ENCODE data around the gene POU2AF1.

Gene POU2AF1

DNA sequence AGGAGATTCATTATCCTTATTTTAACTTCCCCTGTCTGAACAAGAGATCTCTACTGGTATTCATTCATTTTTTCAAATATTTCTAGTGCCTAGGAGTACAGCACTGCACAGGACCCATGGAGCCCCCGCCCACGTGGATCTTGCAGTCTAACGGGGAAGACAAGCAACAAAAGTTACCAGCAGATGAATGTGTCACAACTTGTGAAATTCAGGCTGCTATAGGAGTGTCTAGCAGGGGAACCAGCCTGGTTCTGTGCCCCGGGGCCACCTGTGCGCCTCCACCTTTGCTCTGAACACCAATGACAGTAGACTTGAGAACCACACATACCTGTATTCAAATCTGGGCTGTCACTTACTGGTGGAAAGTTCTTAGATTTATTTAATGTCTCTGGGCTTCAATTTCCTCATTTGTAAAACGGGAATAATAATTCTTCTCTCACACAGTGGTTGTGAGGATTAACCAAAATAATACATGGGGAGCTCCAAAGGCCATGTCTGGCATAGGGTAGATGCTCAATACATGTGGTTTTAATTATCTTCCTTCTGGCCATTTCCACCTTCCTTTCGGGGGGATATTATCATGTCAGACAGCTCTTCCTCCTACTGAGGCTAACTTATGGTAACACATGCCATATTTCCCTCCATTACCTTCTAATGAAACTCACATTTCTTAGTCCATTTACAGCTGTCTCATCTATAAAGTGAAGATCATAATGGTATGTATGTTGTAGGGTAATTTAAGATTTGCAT is 17.8 kb downstream of the POU2AF1 start:
- DNase-seq (ENCODE audit: low read depth, low spot score) = no peak

DNA sequence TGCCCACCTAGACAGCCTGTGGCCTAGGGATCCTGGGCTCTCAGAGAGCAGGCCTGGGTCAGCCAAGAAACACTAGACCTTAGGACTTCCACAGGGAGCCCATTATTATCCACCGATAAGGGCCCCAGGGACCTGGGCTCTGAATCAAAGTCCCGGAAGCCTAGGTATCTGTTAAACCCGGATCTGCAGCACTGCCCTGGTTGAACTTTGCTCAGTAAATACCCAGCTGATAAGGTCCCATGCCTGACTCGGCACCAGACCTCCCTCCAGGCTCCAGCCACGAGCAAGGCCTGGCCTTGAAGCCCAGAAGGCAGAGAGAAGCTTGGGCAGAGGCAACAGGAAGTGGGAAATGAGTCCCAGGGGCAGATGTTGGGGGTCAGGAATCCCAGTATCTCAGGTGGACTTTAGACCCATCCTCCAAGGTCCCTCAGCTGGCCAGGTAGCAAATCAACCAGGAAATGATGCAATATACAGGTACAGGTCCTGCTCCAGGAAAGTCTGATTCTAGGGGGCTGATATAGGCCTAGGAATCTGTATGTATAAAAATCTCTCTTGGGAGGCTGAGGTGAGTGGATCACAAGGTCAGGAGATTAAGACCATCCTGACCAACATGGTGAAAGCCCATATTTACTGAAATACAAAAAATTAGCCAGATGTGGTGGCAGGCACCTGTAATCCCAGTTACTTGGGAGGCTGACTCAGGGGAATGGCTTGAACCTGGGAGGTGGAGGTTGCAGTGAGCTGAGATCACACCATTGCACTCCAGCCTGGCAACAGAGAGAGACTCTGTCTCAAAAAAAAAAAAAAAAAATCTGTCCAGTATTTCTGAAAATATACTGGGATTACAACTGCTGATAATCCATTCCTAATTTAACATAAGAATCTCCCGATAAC is 18.7 kb downstream of the POU2AF1 start:
- no peak for DNase-seq (ENCODE audit: low read depth, low spot score)

DNA sequence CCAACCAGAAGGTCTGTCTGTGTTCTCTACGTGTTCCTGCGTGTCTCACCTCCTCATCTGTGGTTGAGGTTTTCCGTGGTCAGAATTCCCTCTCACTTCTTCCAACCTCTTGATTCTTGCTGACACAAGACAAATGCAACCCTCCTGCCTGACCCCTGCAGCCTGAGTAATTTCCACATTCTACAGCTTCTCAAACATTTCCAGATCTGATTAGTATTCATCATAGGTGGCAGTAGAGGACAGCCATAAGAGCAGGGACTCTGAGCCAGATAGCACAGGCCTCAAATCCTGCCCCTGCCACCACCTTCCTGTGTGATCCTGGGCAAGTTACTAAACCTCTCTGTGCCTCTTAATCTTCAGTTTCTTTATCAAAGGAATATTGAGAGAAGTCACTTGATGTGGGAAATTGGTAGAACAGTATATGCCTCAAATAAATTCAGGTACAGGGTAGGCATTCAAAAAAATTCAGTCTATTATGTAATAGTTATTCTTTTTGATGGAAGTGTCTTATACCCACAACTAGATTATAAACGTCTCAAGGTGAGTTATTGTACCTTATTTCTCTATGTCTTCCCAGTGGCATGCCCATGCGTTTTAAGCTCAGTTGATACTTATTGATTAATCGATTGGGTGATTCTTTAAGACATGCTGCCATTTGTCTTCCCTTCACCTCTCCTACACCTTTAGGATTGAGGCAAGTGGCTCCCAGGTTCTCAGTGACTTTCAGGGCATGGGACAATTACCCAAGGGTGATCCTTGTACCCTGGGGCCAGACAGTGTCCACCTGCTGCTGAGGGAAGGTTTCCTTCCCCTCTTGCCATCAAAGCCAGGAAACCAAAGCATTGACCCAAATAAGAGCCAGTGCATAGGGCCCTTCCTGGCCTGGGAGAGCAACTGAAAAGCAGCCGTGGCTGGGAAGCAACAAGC is 19.6 kb downstream of the POU2AF1 start:
- DNase-seq (ENCODE audit: low read depth, low spot score) = no peak

DNA sequence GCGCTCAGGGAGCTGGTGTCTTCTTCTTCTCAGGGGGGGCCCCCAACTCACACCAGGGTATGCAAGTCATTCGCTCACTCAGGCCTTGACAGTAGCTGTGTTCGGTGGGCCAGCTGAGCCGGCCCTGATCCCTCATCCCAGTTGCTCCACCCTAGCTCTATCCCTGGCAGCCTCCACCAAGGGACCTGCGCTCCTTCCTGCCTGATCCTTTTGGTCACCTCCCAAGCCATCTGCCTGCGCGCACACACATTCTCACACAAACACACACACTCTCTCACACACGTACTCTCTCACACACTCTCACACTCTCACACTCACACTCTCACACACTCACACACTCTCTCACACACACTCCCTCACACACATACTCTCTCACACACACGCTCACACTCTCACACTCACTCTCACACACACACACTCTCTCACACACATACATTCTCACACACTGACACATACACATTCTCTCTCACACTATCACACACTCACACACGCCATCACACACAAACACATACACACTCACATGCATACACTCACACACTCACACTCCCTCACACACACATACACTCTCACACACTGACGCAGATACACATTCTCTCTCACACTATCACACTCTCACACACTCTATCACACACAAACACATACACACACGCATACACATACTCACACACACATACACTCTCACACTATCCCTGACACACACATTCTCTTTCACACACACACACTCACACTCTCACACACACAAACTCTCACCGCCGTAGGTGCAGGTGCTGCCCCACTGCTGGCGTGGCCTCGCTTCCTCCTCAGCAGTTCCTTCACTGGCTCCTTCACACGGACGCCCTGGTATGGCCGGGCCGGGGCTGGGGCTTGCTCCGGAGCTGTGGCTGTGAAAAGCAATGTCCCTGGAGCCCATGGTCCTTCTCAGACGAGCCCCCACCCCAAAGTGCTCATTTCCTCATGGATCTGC is 20.8 kb downstream of the POU2AF1 start:
- no peak for DNase-seq (ENCODE audit: low read depth, low spot score)

DNA sequence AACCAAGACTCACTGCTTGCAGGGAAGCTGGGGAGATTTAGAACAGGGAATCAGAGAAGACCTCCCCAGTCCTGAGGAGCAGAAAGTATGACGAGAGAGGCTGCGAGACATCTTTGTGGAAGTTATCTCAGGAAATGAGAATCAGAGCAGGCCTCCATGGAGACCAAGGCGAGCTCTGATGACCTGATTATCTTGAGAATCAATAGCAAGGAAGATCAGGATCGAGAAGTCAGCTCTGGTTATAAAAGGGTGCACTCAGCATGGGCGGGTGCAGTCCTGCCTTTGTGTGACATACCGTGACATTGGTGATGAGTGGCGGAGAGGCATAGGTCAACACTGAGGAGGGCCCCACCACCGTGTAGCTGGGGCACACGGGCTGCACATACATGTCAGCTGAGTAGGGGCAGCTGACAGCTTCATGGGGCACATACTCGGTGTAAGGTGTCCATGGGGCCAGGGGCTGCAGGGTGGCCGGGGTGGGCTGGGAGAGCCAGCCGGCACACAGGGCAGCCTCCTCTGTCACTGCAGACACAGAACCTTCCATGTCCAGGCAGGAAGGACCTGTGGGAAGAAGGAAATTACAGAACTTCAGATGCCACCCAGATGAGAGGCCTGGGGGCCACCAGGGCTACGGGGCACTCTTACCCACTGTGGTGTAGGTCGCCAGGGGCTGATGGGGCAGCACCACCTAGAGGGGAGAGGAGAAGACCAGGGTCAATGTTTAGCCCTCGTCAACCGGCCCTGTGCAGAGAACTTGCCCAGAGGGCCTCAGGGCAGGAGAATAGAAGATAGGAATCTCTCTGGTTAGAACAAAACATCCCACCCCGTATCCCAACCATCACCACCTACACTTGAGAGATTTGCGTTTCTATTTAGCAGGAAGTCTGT is 21.7 kb downstream of the POU2AF1 start:
- no peak for DNase-seq (ENCODE audit: low read depth, low spot score)

DNA sequence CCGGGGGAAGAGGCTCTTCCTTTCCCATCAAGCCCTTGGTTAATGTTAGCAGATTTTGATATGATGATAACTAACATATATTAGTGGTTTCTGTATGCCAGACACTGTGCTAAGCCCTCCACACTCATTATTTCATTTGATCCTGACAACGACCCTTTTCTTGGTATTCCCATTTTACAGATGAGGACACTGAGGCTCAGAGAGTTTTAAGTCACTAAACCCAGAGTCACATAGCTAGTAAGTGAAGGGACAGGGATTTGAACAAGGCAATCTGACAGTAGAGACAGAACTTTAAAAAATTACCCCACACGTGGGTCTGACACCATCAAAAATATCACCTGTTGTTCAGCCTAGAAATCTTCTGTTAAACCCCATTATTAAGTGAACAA is 22.4 kb downstream of the POU2AF1 start:
- no peak for DNase-seq (ENCODE audit: low read depth, low spot score)

DNA sequence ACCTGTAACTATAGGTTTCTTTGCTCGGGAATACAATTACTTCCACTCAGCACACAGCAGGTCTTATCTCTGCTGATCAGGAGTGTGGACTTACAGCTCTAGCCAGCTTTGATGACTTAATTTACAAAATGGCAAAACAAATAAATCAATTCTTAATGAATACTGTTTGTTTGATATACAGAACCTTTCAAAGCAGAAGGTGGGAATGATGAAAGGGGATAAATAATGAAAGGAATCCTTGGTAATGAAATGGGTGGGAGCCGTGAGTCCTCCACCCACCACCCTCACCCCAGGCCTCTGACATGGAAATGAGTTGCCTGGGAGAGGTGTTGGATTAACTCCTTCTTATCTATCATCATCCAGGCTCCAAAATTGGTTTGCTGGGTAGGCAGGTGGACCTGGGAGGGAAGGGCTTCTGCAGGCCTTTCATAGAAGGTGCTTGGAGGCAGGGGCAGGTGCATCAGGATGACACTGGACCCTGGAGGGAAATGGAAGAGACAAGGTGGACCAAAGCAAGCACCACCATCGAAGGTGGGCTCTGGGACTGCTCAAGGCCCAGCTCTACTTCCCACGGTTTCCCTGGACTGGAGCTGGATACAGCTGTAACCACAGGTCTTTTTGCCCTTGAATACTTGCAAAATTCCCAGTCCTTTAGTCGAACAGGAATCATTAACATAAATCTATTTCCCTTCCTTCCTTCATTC is 23.0 kb downstream of the POU2AF1 start:
- DNase-seq (ENCODE audit: low read depth, low spot score) = no peak

DNA sequence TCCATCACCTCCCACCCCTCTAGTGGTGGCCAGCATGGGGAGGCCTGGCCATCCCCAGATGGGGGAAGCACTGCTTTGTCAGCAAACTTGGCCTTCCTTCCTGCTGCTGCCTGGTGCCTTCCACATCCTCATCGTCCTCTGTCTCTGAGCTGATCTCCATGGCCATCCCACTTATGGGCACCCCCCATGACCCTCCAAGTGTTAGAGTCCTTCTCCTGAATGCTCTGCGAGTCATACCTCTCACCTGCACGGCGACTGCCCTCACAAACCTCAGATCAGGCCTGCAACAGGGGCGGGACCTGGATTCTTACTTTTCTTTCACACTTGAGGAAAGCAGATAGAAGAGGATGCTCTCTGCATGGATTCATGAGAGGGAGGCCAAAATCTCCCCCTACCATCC is 24.0 kb downstream of the POU2AF1 start:
- no peak for DNase-seq (ENCODE audit: low read depth, low spot score)

DNA sequence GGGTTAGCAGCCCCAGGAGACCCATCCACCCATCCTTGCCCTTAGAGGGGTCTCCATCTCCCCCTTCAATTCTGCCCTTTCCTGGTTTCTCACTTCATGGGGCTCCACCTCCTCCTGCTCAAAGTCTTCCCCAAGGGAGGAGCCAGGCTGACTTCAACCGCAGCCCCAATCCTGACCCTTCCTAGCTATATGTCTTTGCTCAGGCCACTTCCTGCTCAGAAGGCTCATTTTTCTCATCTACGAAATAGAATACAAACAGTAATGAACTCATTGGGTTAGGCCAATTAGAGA is 24.5 kb downstream of the POU2AF1 start:
- DNase-seq (ENCODE audit: low read depth, low spot score) = no peak

DNA sequence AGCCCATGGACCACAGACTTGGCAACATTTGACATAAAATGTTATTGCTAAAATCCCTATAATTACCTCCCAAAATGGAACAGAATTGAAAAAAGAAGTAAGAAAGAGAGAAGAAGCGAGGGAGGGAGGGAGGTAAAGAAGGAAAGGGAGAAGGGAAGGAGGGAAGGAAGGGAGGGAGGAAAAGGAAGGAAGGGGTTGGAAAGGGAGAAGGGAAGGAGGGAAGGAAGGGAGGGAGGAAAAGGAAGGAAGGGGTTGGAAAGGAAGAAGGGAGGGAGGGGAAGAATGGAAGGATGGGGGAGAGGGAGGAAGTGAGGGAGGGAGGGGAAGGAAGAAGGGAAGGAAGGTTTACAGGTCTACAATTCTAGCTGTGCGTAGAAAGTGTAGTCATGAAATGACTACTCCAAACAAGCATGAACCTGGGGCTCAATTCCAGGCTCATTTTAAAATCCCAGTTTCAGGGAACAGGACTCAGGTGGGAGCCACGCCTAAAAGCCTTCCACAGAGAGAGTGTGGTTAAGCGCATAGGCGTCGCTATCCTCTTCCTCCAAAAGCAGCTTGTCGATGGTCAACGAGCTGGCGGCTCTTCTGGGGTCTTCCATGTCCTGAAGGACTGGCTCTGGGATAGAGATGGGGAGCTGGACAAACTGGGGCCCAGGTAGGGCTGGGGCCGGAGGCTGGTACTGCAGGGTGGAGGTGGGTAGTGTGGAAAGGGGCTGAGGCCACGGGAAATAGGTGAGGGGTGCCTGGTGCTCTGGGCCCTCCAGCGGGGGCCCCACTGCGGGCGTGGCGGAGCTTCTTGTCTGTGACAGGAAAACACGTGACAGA is 25.1 kb downstream of the POU2AF1 start:
- DNase-seq (ENCODE audit: low read depth, low spot score) = no peak

DNA sequence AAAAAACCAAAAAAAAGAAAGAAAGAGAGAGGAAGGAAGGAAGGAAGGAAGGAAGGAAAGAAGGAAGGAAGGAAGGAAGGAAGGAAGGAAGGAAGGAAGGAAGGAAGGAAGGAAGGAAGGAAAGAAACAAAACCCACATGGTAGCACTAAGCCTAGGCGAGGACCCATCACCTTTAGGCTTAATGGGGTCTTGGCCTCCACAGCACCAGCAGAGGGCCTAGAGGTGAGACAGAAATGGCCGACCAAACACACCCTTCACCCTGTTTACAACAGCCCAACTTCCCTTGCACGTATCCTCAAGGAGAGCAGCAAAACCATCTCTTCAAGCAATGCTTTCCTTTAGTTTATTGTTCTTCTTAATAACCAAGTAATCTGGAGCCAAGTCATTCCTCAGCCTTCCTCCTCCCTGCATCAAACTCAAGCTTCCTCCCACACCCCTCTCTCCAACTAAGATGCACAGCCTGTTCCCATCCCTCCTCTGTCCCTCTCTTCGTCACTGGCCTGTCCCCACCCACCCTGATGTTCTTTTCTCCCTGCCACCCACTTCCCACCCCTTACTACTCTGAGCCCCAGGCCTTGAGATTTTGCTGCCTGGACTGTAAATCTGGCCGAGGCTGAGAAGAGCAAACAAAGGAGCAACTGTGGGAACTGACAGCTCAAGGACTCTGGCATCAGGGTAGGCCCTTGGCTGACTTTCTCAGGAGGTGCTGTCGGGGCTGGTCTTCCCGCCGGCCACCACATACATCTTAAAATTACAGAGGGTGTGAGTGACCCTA is 26.0 kb downstream of the POU2AF1 start:
- DNase-seq (ENCODE audit: low read depth, low spot score) = no peak

DNA sequence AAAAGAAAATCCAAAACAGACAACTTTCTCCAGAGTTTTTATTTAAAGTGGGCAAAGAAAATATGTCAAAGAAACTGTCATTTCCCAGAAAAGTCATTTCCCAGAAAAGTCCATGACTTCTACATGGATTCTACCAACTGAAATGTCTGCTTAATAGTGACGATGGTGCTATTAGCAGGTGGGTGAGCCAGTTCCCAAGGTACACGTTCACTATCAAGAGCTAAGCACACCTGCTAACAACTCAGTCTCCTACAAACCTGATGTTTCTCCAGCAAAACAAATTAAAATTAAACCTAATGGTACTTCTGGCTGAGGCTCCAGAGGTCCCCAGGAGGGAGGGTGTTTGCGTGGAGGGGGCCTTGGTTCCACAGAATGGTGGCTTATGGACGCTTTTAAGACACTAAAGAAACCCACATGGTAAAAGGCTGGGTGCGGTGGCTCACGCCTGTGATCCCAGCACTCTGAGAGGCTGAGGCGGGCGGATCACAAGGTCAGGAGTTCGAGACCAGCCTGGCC is 26.8 kb downstream of the POU2AF1 start:
- no peak for DNase-seq (ENCODE audit: low read depth, low spot score)

DNA sequence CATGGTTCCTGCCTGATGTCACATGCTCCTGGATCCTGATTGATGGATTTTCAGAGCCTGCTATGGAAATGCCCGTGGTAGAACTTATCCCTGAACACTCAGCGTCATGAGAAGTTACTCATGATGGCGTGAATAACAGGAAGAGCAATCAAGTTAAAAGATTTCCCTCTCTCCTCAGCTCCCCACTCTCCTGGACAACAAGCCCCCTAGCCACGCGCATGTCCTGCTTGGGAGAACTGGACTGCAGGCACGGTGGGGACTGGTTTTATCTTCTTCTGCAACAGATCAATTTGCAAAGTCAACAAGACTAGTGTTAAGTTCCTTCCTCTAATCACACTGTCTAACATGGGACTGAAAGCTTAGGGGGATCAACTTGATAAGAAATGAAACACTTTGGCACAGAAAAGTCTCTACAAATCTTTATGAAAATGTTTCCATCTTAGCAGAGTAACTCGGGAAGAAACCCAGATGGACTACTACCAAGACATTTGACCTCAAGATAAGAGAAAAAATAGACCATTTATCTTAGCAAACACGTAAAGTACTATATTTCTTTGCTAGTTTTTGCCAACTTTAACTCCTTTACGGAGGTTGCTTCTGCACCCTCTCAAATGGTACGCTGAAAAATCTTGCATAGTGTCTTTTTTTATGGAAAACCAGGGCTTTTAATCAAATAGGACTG is 27.6 kb downstream of the POU2AF1 start:
- no peak for DNase-seq (ENCODE audit: low read depth, low spot score)

DNA sequence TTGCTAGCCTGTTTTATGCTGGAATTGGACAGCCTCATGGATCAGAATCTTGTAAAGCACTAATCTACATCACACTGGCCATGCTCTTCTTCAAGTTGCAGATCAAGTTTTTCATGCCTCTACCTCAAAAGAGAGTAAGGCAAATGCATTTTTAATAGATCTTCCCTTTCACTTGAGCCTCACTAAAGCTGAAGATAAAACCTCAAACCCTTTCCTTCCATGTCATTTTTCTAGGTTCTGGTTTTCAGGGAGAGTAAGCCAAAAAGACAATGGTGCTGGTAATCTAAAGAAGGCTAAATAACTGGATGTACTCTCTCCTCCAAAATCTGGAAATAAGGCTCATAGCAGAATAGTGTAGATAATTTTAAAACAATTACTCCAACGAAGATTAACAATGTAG is 28.3 kb downstream of the POU2AF1 start:
- DNase-seq (ENCODE audit: low read depth, low spot score) = no peak

DNA sequence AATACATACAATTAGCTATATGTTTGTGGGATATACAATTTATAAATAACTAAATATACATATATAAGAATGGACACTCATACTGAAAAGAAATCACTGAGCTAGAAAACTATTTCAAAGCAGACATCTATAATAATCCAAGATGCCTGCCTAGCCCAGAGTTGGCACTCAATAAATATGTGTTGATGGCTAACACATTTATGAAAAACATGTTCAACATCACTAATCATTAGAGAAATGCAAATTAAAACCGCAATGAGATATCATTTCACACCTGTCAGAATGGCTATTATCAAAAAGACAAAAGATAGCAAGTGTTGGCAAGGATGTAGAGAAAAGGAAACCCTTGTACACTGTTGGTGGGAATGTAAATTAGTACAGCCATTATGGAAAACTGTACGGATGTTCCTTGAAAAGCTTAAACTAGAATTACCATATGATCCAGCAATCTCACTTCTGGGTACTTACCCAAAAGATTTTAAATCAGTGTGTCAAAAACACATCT is 29.8 kb downstream of the POU2AF1 start:
- DNase-seq (ENCODE audit: low read depth, low spot score) = no peak

DNA sequence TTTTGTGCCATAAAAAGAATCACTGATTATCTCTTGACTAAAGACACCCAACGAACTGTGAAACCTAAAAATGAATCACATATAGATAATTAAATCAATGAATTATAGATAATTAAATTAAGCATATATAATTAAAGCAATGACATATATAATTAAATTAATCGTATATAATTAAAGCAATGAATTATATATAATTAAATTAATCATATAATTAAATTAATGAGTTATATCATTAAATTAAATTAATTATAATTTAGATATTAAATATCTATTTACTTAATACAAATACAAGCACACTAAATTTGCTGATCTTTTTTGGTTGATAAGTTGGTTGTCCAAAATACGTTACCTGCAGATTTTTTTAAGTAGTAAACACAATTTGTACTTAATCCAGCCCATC is 30.9 kb downstream of the POU2AF1 start:
- DNase-seq (ENCODE audit: low read depth, low spot score) = no peak

DNA sequence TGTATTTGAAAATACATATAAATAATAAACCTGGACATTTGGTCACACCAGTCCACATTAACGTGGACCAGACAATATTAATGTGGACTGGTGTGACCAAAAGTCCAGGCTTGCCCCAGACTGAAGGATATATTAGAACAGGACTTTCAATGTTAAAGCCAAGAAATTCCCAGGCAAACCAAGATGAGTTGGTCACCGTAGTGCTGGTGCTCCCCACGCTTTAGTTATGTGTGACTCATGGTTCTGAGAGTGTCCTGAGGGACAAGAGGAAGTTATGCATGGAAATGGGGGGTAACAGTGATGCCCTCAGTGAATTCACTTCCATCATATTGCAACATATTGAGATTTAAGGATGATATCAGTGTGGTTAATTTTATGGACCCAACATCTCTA is 31.4 kb downstream of the POU2AF1 start:
- no peak for DNase-seq (ENCODE audit: low read depth, low spot score)

Measured in activated naive CD8-positive, alpha-beta T cell treated with anti-CD3 and anti-CD28 coated beads, Interleukin-2, amount 50 U/mL, for 16 hours (primary cell).